Astrocyte (in vitro differentiated cells and primary cell): Measurements from ENCODE around the gene KISS1R. TPM values are rescaled to one million over a fixed set of nuclear protein-coding genes. Genes with fewer than 3 reads are reported as not detected.
"Not testable (repeated sequence)": the region's sequence is repeated elsewhere in the genome, so short reads cannot be mapped to it uniquely, and the experiment has no call there.

Source experiments
- DNase-seq: peaks from one replicate; pipeline ENCODE4 v3.0.0-alpha.2; 2010; ENCODE audit warnings: low read depth
- FAIRE-seq: peaks from 2 replicates; lab custom pipeline; 2011; peaks lifted over from hg19 to GRCh38; lab: Jason Lieb, UNC
- H2AFZ ChIP-seq: 2 replicates; pipeline ENCODE4 v1.6.0; 2012; ENCODE audit warnings: low read depth, low read length, inconsistent platforms
- H3K27ac ChIP-seq: 2 replicates; pipeline ENCODE4 v1.5.1; 2011; ENCODE audit warnings: low read depth, low read length, inconsistent platforms
- H3K27me3 ChIP-seq: 2 replicates; pipeline ENCODE4 v1.6.0; 2011; ENCODE audit warnings: low read length, inconsistent platforms; ENCODE audit not compliant: insufficient read depth
- H3K36me3 ChIP-seq: 2 replicates; pipeline ENCODE4 v1.5.1; 2011; ENCODE audit warnings: low read length, inconsistent platforms; ENCODE audit not compliant: insufficient read depth
- H3K4me1 ChIP-seq: 2 replicates; pipeline ENCODE4 v1.5.1; 2011; ENCODE audit warnings: low read length, inconsistent platforms; ENCODE audit not compliant: insufficient read depth
- H3K4me2 ChIP-seq: 2 replicates; pipeline ENCODE4 v1.6.0; 2012; ENCODE audit warnings: low read length, inconsistent platforms
- H3K4me3 ChIP-seq: 2 replicates; pipeline ENCODE4 v1.5.1; 2011; ENCODE audit warnings: low read depth, mild to moderate bottlenecking, low read length, inconsistent platforms; ENCODE audit not compliant: insufficient read depth
- H3K79me2 ChIP-seq: 2 replicates; pipeline ENCODE4 v1.6.0; 2012; ENCODE audit warnings: mild to moderate bottlenecking, low read length, inconsistent platforms; ENCODE audit not compliant: insufficient read depth
- H3K9ac ChIP-seq: 2 replicates; pipeline ENCODE4 v1.6.0; 2012; ENCODE audit warnings: mild to moderate bottlenecking, low read length, inconsistent platforms
- H3K9me3 ChIP-seq: 2 replicates; pipeline ENCODE4 v1.5.1; 2012; ENCODE audit warnings: low read depth, mild to moderate bottlenecking, low read length, inconsistent platforms; ENCODE audit not compliant: insufficient read depth
- H4K20me1 ChIP-seq: 2 replicates; pipeline ENCODE4 v1.6.0; 2012; ENCODE audit warnings: low read length, inconsistent platforms; ENCODE audit not compliant: insufficient read depth
- H3K27ac Mint-ChIP-seq: one replicate; pipeline ENCODE4 v1.8.0; 2021; ENCODE audit warnings: mild to moderate bottlenecking, mixed read lengths; ENCODE audit not compliant: unreplicated experiment
- H3K27me3 Mint-ChIP-seq: one replicate; pipeline ENCODE4 v1.8.0; 2021; ENCODE audit warnings: low read depth, mixed read lengths; ENCODE audit not compliant: unreplicated experiment
- H3K36me3 Mint-ChIP-seq: one replicate; pipeline ENCODE4 v1.8.0; 2021; ENCODE audit warnings: low read depth, mixed read lengths; ENCODE audit not compliant: unreplicated experiment
- H3K4me1 Mint-ChIP-seq: one replicate; pipeline ENCODE4 v1.8.0; 2021; ENCODE audit warnings: low read depth, mixed read lengths; ENCODE audit not compliant: unreplicated experiment
- H3K4me3 Mint-ChIP-seq: one replicate; pipeline ENCODE4 v1.8.0; 2021; ENCODE audit warnings: mild to moderate bottlenecking, moderate library complexity, mixed read lengths; ENCODE audit not compliant: unreplicated experiment
- H3K9me3 Mint-ChIP-seq: one replicate; pipeline ENCODE4 v1.8.0; 2021; ENCODE audit warnings: mild to moderate bottlenecking, mixed read lengths; ENCODE audit not compliant: unreplicated experiment
- EZH2 ChIP-seq: IDR thresholded peaks from 2 replicates; pipeline ENCODE4 v1.6.1; 2012; ENCODE audit warnings: mild to moderate bottlenecking, low read length, inconsistent platforms; ENCODE audit not compliant: insufficient read depth
- total RNA-seq: library from RNA; stranded (reverse); gene quantifications from 2 replicates; pipeline ENCODE4 v1.2.1, GENCODE V29; 2021
- TF ChIP-seq, protein P1 (sequence below): IDR thresholded peaks from 2 replicates; pipeline ENCODE4 v1.5.1; 2011; ENCODE audit warnings: low read depth, mild to moderate bottlenecking, inconsistent platforms, low read length, moderate library complexity; ENCODE audit not compliant: insufficient read depth

The KISS1R gene
- total RNA-seq, 1 donor from 2014 or later, result not detected

- peak overlapping the region; percentile 19 for H3K4me2 ChIP-seq
- Mint-ChIP-seq H3K9me3 (no peaks in the 10 kb centered on the region), H3K27ac (no peak overlapping the region), H3K36me3 (peaks cover 9% of the 10 kb centered on the region), H3K4me1 (peaks cover 10% of the 10 kb centered on the region), H3K4me3 (no peak overlapping the region), H3K27me3 (no peaks in the 10 kb centered on the region)
- DNase-seq (no peak), FAIRE-seq (no peak)
- H3K36me3 ChIP-seq, result no peaks in the 10 kb centered on the region
- peaks cover 51% of the 10 kb centered on the region for H4K20me1 ChIP-seq
- TF ChIP-seq EZH2, result no peak
- TF ChIP-seq, protein P1, sequence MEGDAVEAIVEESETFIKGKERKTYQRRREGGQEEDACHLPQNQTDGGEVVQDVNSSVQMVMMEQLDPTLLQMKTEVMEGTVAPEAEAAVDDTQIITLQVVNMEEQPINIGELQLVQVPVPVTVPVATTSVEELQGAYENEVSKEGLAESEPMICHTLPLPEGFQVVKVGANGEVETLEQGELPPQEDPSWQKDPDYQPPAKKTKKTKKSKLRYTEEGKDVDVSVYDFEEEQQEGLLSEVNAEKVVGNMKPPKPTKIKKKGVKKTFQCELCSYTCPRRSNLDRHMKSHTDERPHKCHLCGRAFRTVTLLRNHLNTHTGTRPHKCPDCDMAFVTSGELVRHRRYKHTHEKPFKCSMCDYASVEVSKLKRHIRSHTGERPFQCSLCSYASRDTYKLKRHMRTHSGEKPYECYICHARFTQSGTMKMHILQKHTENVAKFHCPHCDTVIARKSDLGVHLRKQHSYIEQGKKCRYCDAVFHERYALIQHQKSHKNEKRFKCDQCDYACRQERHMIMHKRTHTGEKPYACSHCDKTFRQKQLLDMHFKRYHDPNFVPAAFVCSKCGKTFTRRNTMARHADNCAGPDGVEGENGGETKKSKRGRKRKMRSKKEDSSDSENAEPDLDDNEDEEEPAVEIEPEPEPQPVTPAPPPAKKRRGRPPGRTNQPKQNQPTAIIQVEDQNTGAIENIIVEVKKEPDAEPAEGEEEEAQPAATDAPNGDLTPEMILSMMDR, result no peak
- H3K79me2 ChIP-seq, result peaks cover 49% of the 10 kb centered on the region
- H3K9me3 ChIP-seq, result no peaks in the 10 kb centered on the region
- no peak overlapping the region for H3K9ac ChIP-seq
- peak overlapping the region; percentile 13 for H3K27ac ChIP-seq
- H3K27me3 ChIP-seq, result no peaks in the 10 kb centered on the region
- no peak overlapping the region for H2AFZ ChIP-seq
- peaks cover 26% of the 10 kb centered on the region for H3K4me1 ChIP-seq
- no peak overlapping the region for H3K4me3 ChIP-seq
These were observed 39.0 kb downstream of the KISS1R start for GRCh38 chr19:955803-956765.

DNA sequence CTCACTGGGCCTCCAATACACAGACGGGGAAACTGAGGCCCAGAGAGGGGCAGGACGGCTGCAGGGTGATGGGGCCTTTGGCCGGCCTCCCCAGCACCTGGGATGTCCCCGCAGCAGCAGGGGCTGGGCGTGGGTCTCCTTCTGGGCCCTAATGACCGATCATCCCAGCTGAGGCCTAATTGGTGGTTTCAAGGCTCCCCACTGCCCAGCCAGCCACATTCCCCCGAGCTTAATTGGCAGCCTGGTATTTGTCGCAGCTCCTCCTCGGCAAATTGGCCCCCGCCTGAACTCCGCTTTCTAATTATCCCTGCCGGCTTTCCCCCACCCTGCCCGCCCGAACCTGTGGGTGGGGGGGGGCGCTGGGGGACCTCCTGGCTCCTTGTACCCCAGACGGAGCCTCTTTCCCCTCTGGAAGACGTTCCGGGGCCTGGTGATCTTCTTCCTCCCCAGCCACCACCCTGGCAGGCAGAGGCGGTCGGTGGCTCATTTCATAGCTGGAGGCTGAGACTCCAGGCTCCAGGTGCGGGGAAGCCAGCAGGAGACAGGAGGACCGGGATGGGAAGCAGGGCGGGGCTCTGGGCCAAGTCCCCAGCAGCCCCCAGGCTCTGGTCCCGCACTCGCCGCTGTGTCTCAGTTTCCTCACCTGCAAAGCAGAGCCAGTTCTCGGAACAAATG lies 39.8 kb downstream of the KISS1R start:
- Histone ChIP-seq H3K4me3 (no peak overlapping the region), H3K9me3 (no peaks in the 10 kb centered on the region), H3K27me3 (no peaks in the 10 kb centered on the region), H2AFZ (no peak overlapping the region), H3K36me3 (no peaks in the 10 kb centered on the region), H3K4me1 (peaks cover 26% of the 10 kb centered on the region), H3K79me2 (peaks cover 49% of the 10 kb centered on the region), H4K20me1 (peaks cover 51% of the 10 kb centered on the region), H3K4me2 (peak overlapping the region; percentile 19), H3K27ac (peak overlapping the region; percentile 13), H3K9ac (no peak overlapping the region)
- Mint-ChIP-seq H3K4me1 (peaks cover 6% of the 10 kb centered on the region), H3K4me3 (no peak overlapping the region), H3K9me3 (no peaks in the 10 kb centered on the region), H3K27me3 (no peaks in the 10 kb centered on the region), H3K27ac (peak overlapping the region; percentile 58), H3K36me3 (peaks cover 9% of the 10 kb centered on the region)
- DNase-seq, result peak; percentile 52
- TF ChIP-seq, protein P1, result no peak
- TF ChIP-seq EZH2, result no peak
- no peak for FAIRE-seq

DNA sequence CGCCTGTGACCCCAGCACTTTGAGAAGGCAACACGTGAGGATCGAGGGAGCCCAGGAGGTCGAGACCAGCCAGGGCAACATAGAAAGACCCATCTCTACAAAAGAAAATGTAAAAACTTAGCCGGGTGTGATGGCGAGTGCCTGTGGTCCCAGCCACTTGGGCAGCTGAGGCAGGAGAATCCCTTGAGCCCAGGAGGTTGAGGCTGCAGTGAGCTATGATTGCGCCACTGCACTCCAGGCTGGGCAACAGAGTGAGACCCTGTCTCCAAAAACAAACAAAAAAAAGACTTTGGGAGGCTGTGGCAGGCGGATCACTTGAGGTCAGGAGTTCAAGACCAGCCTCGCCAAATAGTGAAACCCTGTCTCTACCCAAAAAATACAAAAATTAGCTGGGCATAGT lies 40.4 kb downstream of the KISS1R start:
- Histone ChIP-seq H3K4me1 (peaks cover 21% of the 10 kb centered on the region), H3K79me2 (peaks cover 46% of the 10 kb centered on the region), H4K20me1 (peaks cover 51% of the 10 kb centered on the region)
- H2AFZ ChIP-seq, H3K9me3 Mint-ChIP-seq, H3K4me3 Mint-ChIP-seq, H3K36me3 Mint-ChIP-seq, H3K27me3 Mint-ChIP-seq, DNase-seq, FAIRE-seq, H3K4me3 ChIP-seq, H3K36me3 ChIP-seq, H3K9me3 ChIP-seq, H3K9ac ChIP-seq, H3K27me3 ChIP-seq, H3K4me2 ChIP-seq, H3K27ac ChIP-seq: not testable (repeated sequence)
- peak overlapping the region; percentile 58 for H3K27ac Mint-ChIP-seq
- peaks cover 10% of the 10 kb centered on the region for H3K4me1 Mint-ChIP-seq
